Activated T-cell treated with anti-CD3 and anti-CD28 coated beads, Interleukin-2, amount 50 U/mL, for 1 hour (primary cell): ENCODE results near the gene GOLIM4.
"Not testable (repeated sequence)": the region's sequence is repeated elsewhere in the genome, so short reads cannot be mapped to it uniquely, and the experiment has no call there.

Experiments used
- DNase-seq: peaks from one replicate; pipeline ENCODE4 v3.0.0-alpha.2; 2020

Gene GOLIM4

GRCh38 chr3:168073842-168074605 is 21.7 kb downstream of the GOLIM4 start:
- DNase-seq = no peak

- no peak for DNase-seq
These were observed 23.4 kb downstream of the GOLIM4 start for GRCh38 chr3:168072323-168072650.

- no peak for DNase-seq
These were observed 24.0 kb downstream of the GOLIM4 start for GRCh38 chr3:168071591-168072322.

GRCh38 chr3:168070919-168071318 is 24.8 kb downstream of the GOLIM4 start:
- no peak for DNase-seq

GRCh38 chr3:168068346-168068745 is 27.4 kb downstream of the GOLIM4 start:
- no peak for DNase-seq

- no peak for DNase-seq
These were observed 28.8 kb downstream of the GOLIM4 start for GRCh38 chr3:168066882-168067281.

GRCh38 chr3:168065569-168065968 is 30.2 kb downstream of the GOLIM4 start:
- DNase-seq = no peak

- DNase-seq = no peak
These were observed 32.6 kb downstream of the GOLIM4 start for GRCh38 chr3:168063122-168063521.

GRCh38 chr3:168062679-168063078 is 33.0 kb downstream of the GOLIM4 start:
- DNase-seq = no peak

GRCh38 chr3:168061332-168061996 is 34.3 kb downstream of the GOLIM4 start:
- no peak for DNase-seq

- DNase-seq = no peak
These were observed 35.4 kb downstream of the GOLIM4 start for GRCh38 chr3:168060317-168060716.

GRCh38 chr3:168058481-168058880 is 37.2 kb downstream of the GOLIM4 start:
- no peak for DNase-seq

GRCh38 chr3:168056398-168057230 is 39.1 kb downstream of the GOLIM4 start:
- DNase-seq = not testable (repeated sequence)

- DNase-seq = no peak
These were observed 41.3 kb downstream of the GOLIM4 start for GRCh38 chr3:168054447-168054846.

- DNase-seq = no peak
These were observed 42.6 kb downstream of the GOLIM4 start for GRCh38 chr3:168053115-168053514.

- DNase-seq = no peak
These were observed 43.2 kb downstream of the GOLIM4 start for GRCh38 chr3:168052515-168052914.

- DNase-seq = no peak
These were observed 43.9 kb downstream of the GOLIM4 start for GRCh38 chr3:168051531-168052471.

GRCh38 chr3:168051070-168051469 is 44.7 kb downstream of the GOLIM4 start:
- DNase-seq = no peak

GRCh38 chr3:168049367-168049974 is 46.3 kb downstream of the GOLIM4 start:
- DNase-seq = no peak

GRCh38 chr3:168048414-168049330 is 47.1 kb downstream of the GOLIM4 start:
- no peak for DNase-seq
